ENCODE measurements around the gene A2M.
A peak's percentile ranks its signal among the peaks of the same experiment; 100 is the strongest.

Gene A2M

DNA sequence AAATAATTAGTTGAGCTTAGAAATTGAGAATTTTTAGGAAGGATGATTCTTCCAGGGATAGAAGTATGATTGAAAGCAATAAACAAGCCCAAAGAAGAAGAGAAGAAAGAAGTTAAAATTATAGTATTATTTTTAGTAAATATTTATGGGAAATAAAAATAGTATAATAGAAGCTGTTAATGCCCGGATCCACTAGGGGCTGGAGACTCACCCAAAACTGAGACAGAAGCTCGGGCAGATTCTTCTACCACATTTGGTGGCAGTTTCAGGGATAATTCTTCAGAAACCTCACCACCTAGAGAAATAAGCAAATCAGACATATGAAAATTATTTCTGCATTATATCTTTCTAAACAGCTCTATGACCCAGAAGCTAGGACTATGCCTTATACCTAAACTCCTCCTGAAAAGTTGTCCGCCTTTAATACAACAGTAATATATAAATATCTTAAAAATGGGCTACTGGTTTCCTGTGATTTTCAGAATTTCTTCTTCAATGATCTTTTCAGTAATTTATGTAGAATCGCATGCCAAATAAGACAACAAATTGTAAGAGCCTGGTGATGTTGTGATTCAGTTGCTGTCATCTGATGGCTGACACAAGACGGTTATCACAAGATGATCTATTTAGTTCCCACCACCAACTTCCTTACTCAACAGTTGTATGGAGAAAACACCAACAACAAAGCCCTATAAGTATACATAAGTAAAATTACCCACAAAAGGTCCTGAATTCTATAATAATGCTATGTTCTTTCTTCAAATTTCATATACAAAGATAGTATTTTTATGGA, 35.6 kb downstream of the A2M start:
- DNase-seq (ENCODE audit: low read depth, low spot score): no peak

DNA sequence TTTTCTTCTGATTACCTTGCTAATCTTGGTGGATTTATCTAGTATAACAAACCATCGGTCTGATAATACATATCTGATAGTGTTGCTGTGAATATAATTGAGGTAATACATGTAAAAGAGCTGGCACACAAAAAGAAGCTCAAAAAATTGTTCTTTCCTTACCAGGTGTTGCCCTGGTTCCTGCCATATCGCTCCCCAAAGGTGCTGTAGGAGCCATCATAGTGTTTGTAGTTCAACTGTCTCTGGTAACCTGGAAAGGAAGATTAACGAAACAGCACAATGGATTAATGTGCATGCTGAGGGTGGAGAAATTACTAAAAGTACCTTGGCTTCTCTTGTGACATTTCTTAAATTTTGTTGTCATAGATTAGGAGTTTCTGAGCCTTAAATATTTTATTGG, 36.6 kb downstream of the A2M start:
- DNase-seq (ENCODE audit: low read depth, low spot score): no peak
- no peak overlapping the region for H3K4me3 ChIP-seq (ENCODE audit: low read length)

More for the DNA sequence above, 35.6 kb downstream of the A2M start:
- H3K4me3 ChIP-seq (ENCODE audit: low read length): no peak overlapping the region

DNA sequence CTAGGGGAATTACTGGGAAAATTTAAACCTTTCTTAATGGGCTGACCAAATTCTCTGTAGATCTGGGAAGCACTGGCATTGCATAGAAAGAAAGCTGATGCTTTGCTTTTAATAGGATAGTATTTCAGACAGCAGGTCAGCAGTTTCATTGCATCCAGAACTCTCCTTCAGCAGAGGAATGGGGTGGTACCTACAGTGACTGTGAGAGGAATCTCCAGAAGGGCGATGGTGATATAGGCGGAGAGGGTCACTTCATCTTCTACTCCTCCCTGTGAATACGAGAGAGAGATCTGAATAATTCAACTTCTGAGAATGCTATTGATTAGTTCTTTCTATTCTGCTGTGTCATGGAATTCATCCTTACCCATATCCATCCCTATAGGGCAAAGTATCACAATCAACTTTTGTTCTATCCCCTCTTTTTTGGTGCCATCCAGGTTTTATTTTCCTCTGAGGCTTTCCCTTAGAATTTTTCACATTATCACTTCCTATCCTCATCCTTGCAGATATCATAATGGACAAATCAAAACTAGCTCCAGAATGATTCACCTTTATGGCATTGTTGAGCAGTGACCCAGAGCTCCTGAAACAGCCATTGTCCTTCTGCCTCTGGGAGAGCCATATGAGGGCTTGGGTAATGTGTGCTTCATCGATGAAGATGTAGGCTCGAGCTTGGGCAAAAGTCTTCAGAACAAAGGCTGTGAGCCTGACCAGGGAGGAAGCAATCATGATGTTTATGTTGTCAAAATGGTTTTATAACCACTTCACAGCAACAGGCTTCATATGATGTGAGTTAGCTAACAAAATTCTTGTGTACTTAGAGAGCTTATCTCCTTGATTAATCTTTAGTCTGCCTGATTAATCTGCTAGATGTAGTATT, 38.3 kb downstream of the A2M start:
- DNase-seq (ENCODE audit: low read depth, low spot score): no peak

DNA sequence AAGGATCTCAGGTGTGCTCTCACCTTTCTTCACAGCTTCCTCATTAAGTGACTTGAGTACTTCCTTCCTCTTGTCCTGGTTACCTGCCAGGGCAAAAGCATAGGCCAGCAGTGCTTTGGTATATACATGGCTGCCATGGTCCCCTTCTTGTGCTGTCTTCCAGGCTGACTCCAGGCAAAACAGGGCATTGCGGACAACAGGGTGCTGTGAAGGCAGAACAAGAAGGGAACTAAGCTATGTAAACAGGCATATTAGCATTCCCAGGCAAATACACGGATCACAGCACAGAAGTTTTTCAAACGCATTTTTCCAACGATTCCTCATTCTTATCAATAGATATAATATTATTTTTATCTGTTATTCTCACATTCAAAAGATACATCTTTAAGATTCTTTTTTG, 39.0 kb downstream of the A2M start:
- H3K4me3 ChIP-seq (ENCODE audit: low read length): no peak overlapping the region
- no peak for DNase-seq (ENCODE audit: low read depth, low spot score)

More for the DNA sequence above, 38.3 kb downstream of the A2M start:
- no peak overlapping the region for H3K4me3 ChIP-seq (ENCODE audit: low read length)

DNA sequence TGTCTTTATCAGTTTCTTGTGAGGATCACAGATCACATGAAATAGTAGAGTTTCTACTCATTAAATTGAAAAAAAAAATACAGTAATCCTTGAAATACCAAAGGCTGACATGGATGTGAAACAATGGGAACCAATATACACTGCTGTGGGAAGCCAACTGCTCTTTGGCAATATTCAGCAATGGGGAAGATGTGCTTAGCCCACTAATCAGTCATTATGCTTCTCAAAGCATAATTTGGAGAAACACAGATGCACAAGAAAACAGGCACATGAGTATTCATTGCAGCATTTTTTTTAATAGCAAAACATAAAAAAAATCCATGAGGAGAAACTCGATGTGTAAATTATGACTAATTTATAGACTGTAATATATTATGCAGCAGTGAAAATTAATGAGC, 40.6 kb downstream of the A2M start:
- H3K4me3 ChIP-seq (ENCODE audit: low read length): no peak overlapping the region
- DNase-seq (ENCODE audit: low read depth, low spot score): no peak

DNA sequence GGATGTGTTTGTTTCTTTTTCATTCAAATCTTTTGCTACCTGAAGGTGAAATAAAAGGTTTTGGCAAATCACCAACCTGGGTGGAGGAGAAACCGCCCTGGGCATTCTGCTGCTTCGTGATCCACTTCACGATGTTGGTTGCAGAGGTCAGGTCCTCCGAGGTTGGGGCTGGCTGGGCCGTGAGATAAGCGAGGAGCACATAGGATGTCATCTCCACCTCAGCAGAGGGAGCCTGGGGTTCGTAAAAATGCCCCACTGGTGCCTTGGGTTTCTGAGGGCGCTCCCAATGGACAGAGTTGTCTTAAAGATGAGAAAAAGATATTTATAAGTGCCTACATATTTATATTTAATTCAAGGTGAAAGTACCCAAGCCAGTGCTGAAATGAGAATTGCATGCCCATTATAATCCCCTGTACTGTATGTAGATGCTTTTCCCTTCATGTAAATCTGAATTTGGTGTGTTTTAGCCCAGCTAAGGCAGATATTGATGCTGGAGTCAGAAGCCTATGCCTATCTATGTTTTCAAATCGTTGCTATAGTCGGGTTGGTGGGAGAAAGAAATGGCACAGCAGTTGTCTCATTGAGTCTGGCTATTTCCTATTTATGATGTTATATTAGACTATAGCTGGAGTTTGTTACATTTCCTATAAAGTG, 41.1 kb downstream of the A2M start:
- no peak for DNase-seq (ENCODE audit: low read depth, low spot score)
- H3K4me3 ChIP-seq (ENCODE audit: low read length): no peak overlapping the region

DNA sequence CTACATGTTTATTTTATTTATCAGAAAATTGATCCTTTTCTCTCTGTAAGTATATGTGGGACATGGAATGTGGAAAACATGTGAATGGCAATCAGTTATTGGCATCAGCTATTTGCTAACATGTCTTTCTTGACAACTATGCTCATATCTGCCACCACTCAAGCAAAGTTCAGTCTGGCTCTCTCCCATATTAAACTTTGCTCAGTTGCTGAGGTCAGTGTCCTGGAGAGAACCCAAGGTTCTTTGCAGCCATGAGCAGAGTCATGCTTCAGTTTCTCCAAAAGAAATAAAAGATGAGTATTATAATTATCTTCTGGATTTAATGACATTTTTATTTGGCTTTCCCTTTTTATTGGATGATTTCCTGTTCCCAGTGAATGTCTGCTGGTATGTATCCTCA, 42.6 kb downstream of the A2M start:
- DNase-seq (ENCODE audit: low read depth, low spot score): no peak
- no peak overlapping the region for H3K4me3 ChIP-seq (ENCODE audit: low read length)

DNA sequence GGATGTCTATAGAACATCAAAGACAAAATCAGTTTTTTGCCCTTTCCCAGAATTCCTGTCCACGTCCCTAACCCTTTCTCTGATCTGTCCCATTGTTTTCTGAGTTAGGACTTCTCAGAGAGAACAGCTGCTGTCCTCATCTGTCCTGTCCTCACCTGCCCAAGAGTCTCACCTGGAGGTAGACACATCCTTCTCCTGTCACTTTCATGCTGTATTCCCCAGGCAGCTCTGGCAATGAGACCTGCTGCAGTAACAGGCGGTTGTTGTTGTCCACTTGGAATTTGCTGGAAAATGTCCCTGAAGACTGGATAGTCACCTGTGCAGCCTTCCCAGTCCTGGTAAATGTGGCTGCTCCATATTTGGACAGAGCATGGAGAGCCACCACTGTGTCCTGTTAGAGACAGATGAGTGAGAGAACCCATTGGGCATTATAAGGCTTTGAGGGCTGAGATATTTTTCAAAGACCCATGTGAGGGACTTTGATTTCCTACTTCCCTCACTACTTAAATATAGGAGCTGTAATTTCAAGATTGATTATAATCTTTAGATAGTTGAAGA, 43.2 kb downstream of the A2M start:
- no peak for DNase-seq (ENCODE audit: low read depth, low spot score)
- H3K4me3 ChIP-seq (ENCODE audit: low read length): no peak overlapping the region

DNA sequence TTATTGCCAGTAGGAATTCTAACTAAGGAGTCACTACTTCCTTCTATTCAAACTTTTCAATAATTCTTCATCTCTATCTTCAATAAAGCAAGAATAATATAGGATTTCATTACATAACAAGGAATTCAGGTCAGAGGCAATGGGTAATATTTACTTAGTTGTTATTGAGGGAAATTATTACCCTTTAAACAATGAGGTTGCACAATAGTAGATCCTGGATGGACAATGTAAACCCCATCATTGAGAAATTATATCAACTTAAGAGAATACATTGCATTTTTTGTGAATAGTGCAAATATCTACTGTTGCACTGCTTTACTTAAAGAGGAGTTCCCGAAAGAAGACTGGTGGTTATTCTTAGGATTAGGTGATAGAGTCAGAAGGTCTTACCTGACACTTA, 43.8 kb downstream of the A2M start:
- H3K4me3 ChIP-seq (ENCODE audit: low read length): no peak overlapping the region
- DNase-seq (ENCODE audit: low read depth, low spot score): no peak

DNA sequence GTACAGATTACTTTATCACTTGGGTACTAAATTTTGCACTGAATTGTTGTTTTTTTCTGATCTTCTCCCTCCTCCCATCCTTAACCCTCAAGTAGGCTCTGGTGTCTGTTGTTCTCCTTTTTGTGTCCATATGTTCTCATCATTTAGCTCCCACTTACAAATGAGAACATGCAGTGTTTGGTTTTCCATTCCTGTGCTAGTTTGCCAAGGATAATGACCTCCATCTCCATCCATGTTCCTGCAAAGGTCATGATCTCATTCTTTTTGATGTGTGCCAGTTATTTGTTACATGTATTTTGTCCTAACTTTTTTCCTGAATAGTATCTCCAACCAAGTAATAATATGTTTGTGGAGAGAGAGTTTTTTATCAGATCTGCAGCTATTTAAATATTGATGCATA, 44.2 kb downstream of the A2M start:
- H3K4me3 ChIP-seq (ENCODE audit: low read length): no peak overlapping the region
- DNase-seq (ENCODE audit: low read depth, low spot score): no peak

DNA sequence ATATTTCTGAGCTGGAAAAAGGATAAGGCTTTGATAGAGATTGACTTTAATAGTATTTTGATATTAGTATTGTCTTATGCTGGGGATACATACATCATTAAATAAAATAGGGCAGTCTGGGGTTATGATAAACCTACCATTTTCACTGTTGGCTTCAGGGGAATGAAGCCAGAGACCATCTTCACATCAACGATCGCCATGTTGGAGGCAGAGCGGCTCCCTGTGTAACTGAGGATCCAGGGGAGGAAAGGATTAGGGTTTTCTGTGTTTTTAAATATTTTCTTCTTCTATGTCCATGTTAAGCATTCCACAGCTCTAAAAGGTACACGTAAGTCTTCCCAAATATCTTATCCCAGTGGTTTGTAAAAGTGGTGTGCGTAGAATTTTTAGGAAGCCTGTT, 45.4 kb downstream of the A2M start:
- no peak for DNase-seq (ENCODE audit: low read depth, low spot score)
- H3K4me3 ChIP-seq (ENCODE audit: low read length): no peak overlapping the region

DNA sequence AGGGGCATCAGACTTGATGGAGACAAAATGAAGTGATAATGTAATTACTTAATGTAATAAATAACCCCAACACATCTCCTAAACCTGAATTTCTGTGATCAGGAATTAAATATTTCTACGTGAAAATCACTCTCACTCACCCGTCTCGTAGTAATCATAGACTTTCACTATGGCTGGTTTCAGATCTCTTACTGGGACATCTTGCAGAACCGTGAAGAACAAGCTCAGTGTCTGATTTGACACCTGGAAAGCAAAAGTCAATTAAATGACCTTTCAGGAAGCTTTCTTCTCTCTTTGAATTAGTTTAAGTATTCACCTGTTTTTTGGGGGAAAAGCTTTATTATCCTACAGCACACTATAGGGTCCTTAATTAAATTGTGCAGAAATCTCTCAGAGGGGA, 47.1 kb downstream of the A2M start:
- no peak for DNase-seq (ENCODE audit: low read depth, low spot score)
- H3K4me3 ChIP-seq (ENCODE audit: low read length): no peak overlapping the region

DNA sequence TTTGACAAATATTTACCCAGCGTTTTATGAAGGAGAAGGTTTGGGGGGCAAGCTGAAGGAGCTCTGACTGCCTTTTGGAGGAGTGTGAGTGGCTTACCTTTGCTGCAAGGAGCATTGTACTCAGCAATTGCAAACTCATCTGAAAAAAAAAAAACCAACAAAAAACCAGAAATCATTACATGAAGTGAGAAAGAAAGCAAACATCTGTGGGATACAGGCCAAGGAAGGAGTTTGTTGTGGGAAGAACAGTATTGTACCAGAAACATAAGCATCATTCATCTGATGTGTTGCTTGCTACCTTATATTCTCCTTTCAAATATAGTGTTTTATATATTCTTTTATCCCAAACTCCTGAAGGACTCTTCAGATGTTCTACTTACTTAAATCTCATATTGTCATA, 47.6 kb downstream of the A2M start:
- no peak for DNase-seq (ENCODE audit: low read depth, low spot score)
- no peak overlapping the region for H3K4me3 ChIP-seq (ENCODE audit: low read length)

DNA sequence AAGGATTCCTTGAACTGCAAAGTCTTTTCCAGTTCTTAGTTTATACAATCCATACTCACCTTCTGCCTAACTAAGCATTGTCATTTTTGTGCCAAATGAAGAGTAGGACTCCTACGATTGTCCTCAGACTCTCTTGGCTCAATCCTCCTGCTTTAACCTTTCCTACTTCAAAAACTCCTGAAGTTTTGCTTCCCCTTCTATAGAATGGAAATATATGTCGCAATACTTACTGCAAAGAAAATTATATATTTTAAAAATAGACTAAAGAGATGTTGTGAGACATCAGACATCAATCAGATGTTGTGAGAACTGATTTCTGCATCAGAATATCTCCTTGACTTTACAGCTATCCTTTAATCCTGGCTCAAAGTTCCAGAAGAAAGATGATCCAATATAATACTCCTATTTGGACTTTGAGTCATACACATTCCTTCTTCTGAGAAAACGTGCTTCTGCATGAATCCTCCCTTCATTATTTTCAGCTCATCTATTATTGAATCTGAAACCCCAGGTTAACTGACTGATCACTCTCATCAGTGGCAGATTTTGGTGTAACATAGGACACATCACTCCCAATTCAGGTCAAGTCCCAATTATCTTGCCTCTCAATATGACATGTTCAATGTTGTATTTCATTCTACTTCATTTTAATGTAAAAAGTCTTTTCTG, 48.8 kb downstream of the A2M start:
- no peak for DNase-seq (ENCODE audit: low read depth, low spot score)

DNA sequence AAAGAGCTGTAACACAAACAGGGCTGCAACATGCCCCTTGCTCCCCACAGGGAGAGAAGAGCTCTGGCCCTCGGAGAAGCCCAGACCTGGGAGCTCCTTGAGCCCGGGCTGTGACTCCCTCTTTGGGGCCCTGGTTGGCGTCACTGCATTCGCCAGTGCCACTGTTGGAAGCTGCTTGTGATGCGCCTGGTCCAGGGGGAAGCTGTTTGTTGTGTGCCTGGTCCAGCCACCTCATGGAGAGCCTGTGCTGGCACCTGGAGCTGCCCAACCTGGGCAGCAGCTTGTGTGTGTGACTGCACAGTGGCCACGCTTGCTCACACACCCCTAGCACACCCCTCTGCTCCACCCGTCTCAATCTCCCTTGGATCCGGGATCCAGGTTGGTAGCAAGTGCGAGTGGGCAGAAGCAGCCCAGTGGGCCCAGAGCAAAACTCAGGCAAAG, 49.5 kb downstream of the A2M start:
- no peak for DNase-seq (ENCODE audit: low read depth, low spot score)
- no peak overlapping the region for H3K4me3 ChIP-seq (ENCODE audit: low read length)

More for the DNA sequence above, 48.8 kb downstream of the A2M start:
- H3K4me3 ChIP-seq (ENCODE audit: low read length): no peak overlapping the region

DNA sequence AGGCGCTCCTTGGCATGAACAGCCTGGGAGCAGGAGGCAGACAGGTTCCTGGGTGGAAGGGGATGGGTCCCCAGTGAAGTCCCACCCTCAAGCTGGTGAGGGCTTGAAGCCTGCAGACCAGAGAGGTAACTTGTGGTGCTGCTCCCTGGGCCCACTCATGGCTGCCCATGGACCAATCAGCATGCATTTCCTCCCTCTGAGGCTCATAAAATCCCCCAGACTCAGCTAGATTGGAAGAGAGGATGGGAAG, 50.2 kb downstream of the A2M start:
- no peak overlapping the region for H3K4me3 ChIP-seq (ENCODE audit: low read length)
- DNase-seq (ENCODE audit: low read depth, low spot score): no peak

DNA sequence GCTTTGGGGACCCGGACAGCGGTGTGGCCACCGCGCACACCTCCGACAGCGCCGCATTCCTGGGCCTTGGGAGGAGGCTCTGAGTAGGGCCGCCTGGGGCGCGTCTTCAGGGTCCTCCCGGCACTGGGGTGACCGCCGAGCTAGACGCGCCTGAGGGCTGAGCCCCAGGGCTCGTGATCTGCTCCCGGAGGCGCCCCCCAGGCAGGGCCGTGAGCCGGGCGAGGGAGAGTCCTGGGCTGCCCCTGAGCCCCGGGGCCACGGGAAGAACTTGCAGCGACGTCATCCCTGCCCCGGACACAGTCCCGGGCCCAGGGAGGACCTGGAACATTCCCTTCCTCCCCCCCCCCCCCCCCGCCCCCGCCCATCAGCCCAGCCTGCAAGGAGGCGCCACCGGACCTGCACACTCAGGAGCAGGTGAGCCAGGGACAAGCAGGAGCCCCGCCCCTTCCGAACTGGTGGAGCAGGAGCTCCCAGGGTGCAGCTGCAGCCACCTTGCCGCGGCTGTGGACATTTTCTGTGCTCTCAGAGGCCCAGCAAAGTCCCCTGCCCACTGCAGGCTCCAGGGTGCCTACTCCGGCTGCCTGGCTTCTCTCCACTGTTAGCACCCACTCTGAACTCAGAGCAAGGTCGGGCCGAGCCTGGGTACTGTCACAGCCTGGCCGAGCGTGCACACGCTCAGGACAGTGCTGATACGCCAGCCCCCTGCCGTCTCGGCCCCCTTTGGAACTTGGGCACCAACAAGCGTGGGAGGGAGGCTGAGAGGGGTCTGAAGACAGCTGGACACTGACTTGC, 50.7 kb downstream of the A2M start:
- no peak overlapping the region for H3K4me3 ChIP-seq (ENCODE audit: low read length)

DNA sequence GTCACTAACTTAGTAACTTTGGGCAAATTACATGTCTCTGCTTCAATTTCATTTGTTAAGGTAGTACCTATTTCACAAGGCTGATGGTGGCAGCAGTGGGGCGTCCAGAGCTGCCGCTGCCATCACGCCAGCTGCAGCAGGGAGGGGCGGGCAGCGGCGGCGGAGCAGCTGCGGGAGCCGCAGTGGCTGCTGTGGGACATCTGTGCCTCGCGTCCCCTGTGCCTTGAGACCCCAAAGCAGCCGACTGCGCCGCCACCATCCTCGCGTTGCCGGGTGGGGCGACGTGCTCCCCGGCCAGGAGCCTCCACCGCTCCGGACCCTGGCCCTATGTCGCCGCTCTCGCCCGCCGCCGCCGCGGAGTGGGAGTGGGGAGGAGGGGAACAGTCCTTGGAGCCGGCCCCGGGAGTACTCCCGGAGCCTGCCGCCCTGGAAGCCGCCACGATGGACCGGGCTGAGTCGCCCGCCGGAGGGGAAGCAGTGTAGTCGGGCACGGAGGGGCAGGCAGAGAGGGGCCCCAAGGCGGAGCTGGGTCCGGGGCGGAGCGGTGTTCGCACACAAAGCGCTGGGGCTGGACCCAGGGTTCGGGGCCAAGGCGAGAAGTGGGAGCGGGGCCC, 51.4 kb downstream of the A2M start:
- no peak overlapping the region for H3K4me3 ChIP-seq (ENCODE audit: low read length)
- DNase-seq (ENCODE audit: low read depth, low spot score): peak; percentile 8

More for the DNA sequence above, 50.7 kb downstream of the A2M start:
- DNase-seq (ENCODE audit: low read depth, low spot score): no peak

Data from Jurkat, Clone E6-1 (cell line).